PC-3 (cell line): ENCODE results near the gene BACH2. TPM values are rescaled to one million over a fixed set of nuclear protein-coding genes. Genes with fewer than 3 reads are reported as not detected.

Experiments
- ATAC-seq: fragments of 200-7000 bp; cut with Tn5 transposase; 2 replicates; pipeline ENCODE4 v1.9.1; 2020; ENCODE audit warnings: mild to moderate bottlenecking, moderate library complexity
- BruUV-seq: library from RNA; stranded (reverse); fragments of 400-500 nt; replicated peaks from 2 replicates; lab custom pipeline; 2021; lab: Mats Ljungman, UMichigan
- CTCF ChIA-PET: fragments of 300-600 bp; sonication (Branson Sonifier 250); formaldehyde crosslinking; loops from one replicate; lab custom pipeline; 2022; ENCODE audit warnings: antibody characterized with exemption; lab: Charles Lee
- POLR2A ChIA-PET: fragments of 300-600 bp; sonication (Branson Sonifier 250); formaldehyde crosslinking; loops from one replicate; lab custom pipeline; 2022; ENCODE audit warnings: antibody characterized with exemption; ENCODE audit not compliant: unreplicated experiment; lab: Charles Lee
- DNase-seq: peaks from one replicate; pipeline ENCODE4 v3.0.0-alpha.2; 2015
- H2AFZ ChIP-seq: fragments of 300-600 bp; sonication (generic); 2 replicates; pipeline ENCODE4 v1.6.0; 2016; ENCODE audit warnings: antibody characterized with exemption, low read length
- H3F3A ChIP-seq: fragments of 300-600 bp; sonication (generic); one replicate; pipeline ENCODE4 v1.6.0; 2017; ENCODE audit warnings: antibody characterized with exemption, low read length, control low read depth, mild to moderate bottlenecking; ENCODE audit not compliant: unreplicated experiment
- H3K27ac ChIP-seq: fragments of 300-600 bp; sonication (generic); 2 replicates; pipeline ENCODE4 v1.5.1; 2016; ENCODE audit warnings: mild to moderate bottlenecking, low read length
- H3K27me3 ChIP-seq: fragments of 300-600 bp; sonication (generic); 2 replicates; pipeline ENCODE4 v1.6.1; 2016; ENCODE audit warnings: low read length, mixed read lengths
- H3K36me3 ChIP-seq: fragments of 300-600 bp; sonication (generic); 2 replicates; pipeline ENCODE4 v1.6.1; 2016; ENCODE audit warnings: low read depth, mixed run types, low read length, mixed read lengths
- H3K4me1 ChIP-seq: fragments of 300-600 bp; sonication (generic); 2 replicates; pipeline ENCODE4 v1.5.1; 2016; ENCODE audit warnings: low read length; ENCODE audit not compliant: insufficient read depth
- H3K4me2 ChIP-seq: fragments of 300-600 bp; sonication (generic); 2 replicates; pipeline ENCODE4 v1.6.0; 2016; ENCODE audit warnings: low read length
- H3K4me3 ChIP-seq: fragments of 300-600 bp; sonication (generic); 2 replicates; pipeline ENCODE4 v1.5.1; 2016; ENCODE audit warnings: mild to moderate bottlenecking, low read length, mixed read lengths
- H3K79me2 ChIP-seq: fragments of 300-600 bp; sonication (generic); 2 replicates; pipeline ENCODE4 v1.6.1; 2017; ENCODE audit warnings: low read length, mixed read lengths
- H3K9ac ChIP-seq: fragments of 300-600 bp; sonication (generic); 2 replicates; pipeline ENCODE4 v1.6.0; 2016; ENCODE audit warnings: mild to moderate bottlenecking, low read length
- H3K9me2 ChIP-seq: fragments of 300-600 bp; sonication (generic); replicated peaks from 2 replicates; pipeline ENCODE4 v1.6.1; 2016; ENCODE audit warnings: mixed run types, low read length, mixed read lengths
- H3K9me3 ChIP-seq: fragments of 300-600 bp; sonication (generic); 2 replicates; pipeline ENCODE4 v1.6.1; 2016; ENCODE audit warnings: low read length, mixed read lengths
- H4K20me1 ChIP-seq: fragments of 300-600 bp; sonication (generic); 2 replicates; pipeline ENCODE4 v1.6.1; 2016; ENCODE audit warnings: low read length, mixed read lengths
- CTCF ChIP-seq: fragments of 300-600 bp; sonication (generic); conservative IDR thresholded peaks from 2 replicates; pipeline ENCODE4 v1.5.1; 2017; ENCODE audit warnings: antibody characterized with exemption, low read depth, mild to moderate bottlenecking, low read length
- EZH2 ChIP-seq: fragments of 300-600 bp; sonication (generic); IDR thresholded peaks from one replicate; pipeline ENCODE4 v1.6.1; 2017; ENCODE audit warnings: antibody characterized with exemption, mild to moderate bottlenecking, low read length; ENCODE audit not compliant: unreplicated experiment
- EZH2phosphoT487 ChIP-seq: fragments of 300-600 bp; sonication (generic); IDR thresholded peaks from 2 replicates; pipeline ENCODE4 v1.6.1; 2018; ENCODE audit warnings: mild to moderate bottlenecking, antibody characterized with exemption, low read length, borderline replicate concordance
- intact Hi-C: fragments of 100-400 bp; cut with micrococcal nuclease; formaldehyde crosslinking; loops from 2 replicates; pipeline ENCODE4 v1.9.0; 2023
- total RNA-seq: library from RNA; depleted of rRNA; stranded (reverse); fragments of >200 nt; gene quantifications from 2 replicates; pipeline ENCODE4 v1.2.3, GENCODE V29; 2014

Gene BACH2
- total RNA-seq, 1 experiment from 2014 or later, result 7.0 TPM

GRCh38 chr6:90304308-90304707 lies 7.7 kb upstream of the BACH2 start:
- no peak overlapping the region for H3K27ac ChIP-seq
- H3K4me1 ChIP-seq, result no peaks in the 10 kb centered on the region
- H2AFZ ChIP-seq, result no peak overlapping the region
- H3K4me3 ChIP-seq, result no peak overlapping the region
- no peaks in the 10 kb centered on the region for H3K79me2 ChIP-seq
- intact Hi-C loops, result no loop called here
- H3K9ac ChIP-seq, result no peak overlapping the region
- H3K27me3 ChIP-seq, result no peaks in the 10 kb centered on the region
- no peak for TF ChIP-seq EZH2phosphoT487
- TF ChIP-seq EZH2, result no peak
- TF ChIP-seq CTCF, result no peak
- no peak for ATAC-seq
- H3K4me2 ChIP-seq, result no peak overlapping the region
- CTCF ChIA-PET, result no interaction called here
- H4K20me1 ChIP-seq, result no peaks in the 10 kb centered on the region
- no peak for DNase-seq
- no TSS peak for BruUV-seq
- no peaks in the 10 kb centered on the region for H3F3A ChIP-seq
- POLR2A ChIA-PET, result interaction anchor here (0.6 kb wide), 1 partner anchor 16 kb away, joined by 4 read pairs; no protein-coding TSS in a partner anchor
- H3K9me3 ChIP-seq, result no peaks in the 10 kb centered on the region
- no peaks in the 10 kb centered on the region for H3K36me3 ChIP-seq
- no peaks in the 10 kb centered on the region for H3K9me2 ChIP-seq

GRCh38 chr6:90303039-90303438 lies 6.4 kb upstream of the BACH2 start:
- no peaks in the 10 kb centered on the region for H3K4me1 ChIP-seq
- no peaks in the 10 kb centered on the region for H3K9me2 ChIP-seq
- no peak overlapping the region for H3K9ac ChIP-seq
- TF ChIP-seq EZH2phosphoT487 (no peak), EZH2 (no peak), CTCF (no peak)
- ChIA-PET POLR2A (no interaction called here), CTCF (no interaction called here)
- H3K9me3 ChIP-seq, result no peaks in the 10 kb centered on the region
- no peaks in the 10 kb centered on the region for H4K20me1 ChIP-seq
- no peaks in the 10 kb centered on the region for H3F3A ChIP-seq
- no peaks in the 10 kb centered on the region for H3K79me2 ChIP-seq
- H2AFZ ChIP-seq, result no peak overlapping the region
- no peak overlapping the region for H3K27ac ChIP-seq
- no peak overlapping the region for H3K4me2 ChIP-seq
- no peak for DNase-seq
- no peak for ATAC-seq
- no peak overlapping the region for H3K4me3 ChIP-seq
- intact Hi-C loops, result no loop called here
- no peaks in the 10 kb centered on the region for H3K36me3 ChIP-seq
- BruUV-seq, result no TSS peak
- H3K27me3 ChIP-seq, result no peaks in the 10 kb centered on the region

GRCh38 chr6:90302320-90302719 lies 5.7 kb upstream of the BACH2 start:
- BruUV-seq, result no TSS peak
- no peak for TF ChIP-seq EZH2
- no peak for TF ChIP-seq CTCF
- no peak for TF ChIP-seq EZH2phosphoT487
- H3F3A ChIP-seq, result no peaks in the 10 kb centered on the region
- no peak overlapping the region for H3K9ac ChIP-seq
- POLR2A ChIA-PET, result no interaction called here
- no peaks in the 10 kb centered on the region for H3K27me3 ChIP-seq
- no peaks in the 10 kb centered on the region for H3K79me2 ChIP-seq
- intact Hi-C loops, result no loop called here
- H3K4me1 ChIP-seq, result no peaks in the 10 kb centered on the region
- no peak overlapping the region for H3K4me3 ChIP-seq
- CTCF ChIA-PET, result no interaction called here
- DNase-seq, result no peak
- no peaks in the 10 kb centered on the region for H3K9me3 ChIP-seq
- H3K36me3 ChIP-seq, result no peaks in the 10 kb centered on the region
- H4K20me1 ChIP-seq, result no peaks in the 10 kb centered on the region
- H3K9me2 ChIP-seq, result no peaks in the 10 kb centered on the region
- no peak overlapping the region for H3K27ac ChIP-seq
- H3K4me2 ChIP-seq, result no peak overlapping the region
- ATAC-seq, result no peak
- no peak overlapping the region for H2AFZ ChIP-seq
